PC-3 (cell line): Measurements from ENCODE around the gene TRABD. TPM values are rescaled to one million over a fixed set of nuclear protein-coding genes. Genes with fewer than 3 reads are reported as not detected.

ENCODE experiments used
- ATAC-seq: fragments of 200-7000 bp; cut with Tn5 transposase; 2 replicates; pipeline ENCODE4 v1.9.1; 2020; ENCODE audit warnings: mild to moderate bottlenecking, moderate library complexity
- BruUV-seq: library from RNA; stranded (reverse); fragments of 400-500 nt; replicated peaks from 2 replicates; lab custom pipeline; 2021; lab: Mats Ljungman, UMichigan
- CTCF ChIA-PET: fragments of 300-600 bp; sonication (Branson Sonifier 250); formaldehyde crosslinking; loops from one replicate; lab custom pipeline; 2022; ENCODE audit warnings: antibody characterized with exemption; lab: Charles Lee
- POLR2A ChIA-PET: fragments of 300-600 bp; sonication (Branson Sonifier 250); formaldehyde crosslinking; loops from one replicate; lab custom pipeline; 2022; ENCODE audit warnings: antibody characterized with exemption; ENCODE audit not compliant: unreplicated experiment; lab: Charles Lee
- DNase-seq: peaks from one replicate; pipeline ENCODE4 v3.0.0-alpha.2; 2015
- H2AFZ ChIP-seq: fragments of 300-600 bp; sonication (generic); 2 replicates; pipeline ENCODE4 v1.6.0; 2016; ENCODE audit warnings: antibody characterized with exemption, low read length
- H3F3A ChIP-seq: fragments of 300-600 bp; sonication (generic); one replicate; pipeline ENCODE4 v1.6.0; 2017; ENCODE audit warnings: antibody characterized with exemption, low read length, control low read depth, mild to moderate bottlenecking; ENCODE audit not compliant: unreplicated experiment
- H3K27ac ChIP-seq: fragments of 300-600 bp; sonication (generic); 2 replicates; pipeline ENCODE4 v1.5.1; 2016; ENCODE audit warnings: mild to moderate bottlenecking, low read length
- H3K27me3 ChIP-seq: fragments of 300-600 bp; sonication (generic); 2 replicates; pipeline ENCODE4 v1.6.1; 2016; ENCODE audit warnings: low read length, mixed read lengths
- H3K36me3 ChIP-seq: fragments of 300-600 bp; sonication (generic); 2 replicates; pipeline ENCODE4 v1.6.1; 2016; ENCODE audit warnings: low read depth, mixed run types, low read length, mixed read lengths
- H3K4me1 ChIP-seq: fragments of 300-600 bp; sonication (generic); 2 replicates; pipeline ENCODE4 v1.5.1; 2016; ENCODE audit warnings: low read length; ENCODE audit not compliant: insufficient read depth
- H3K4me2 ChIP-seq: fragments of 300-600 bp; sonication (generic); 2 replicates; pipeline ENCODE4 v1.6.0; 2016; ENCODE audit warnings: low read length
- H3K4me3 ChIP-seq: fragments of 300-600 bp; sonication (generic); 2 replicates; pipeline ENCODE4 v1.5.1; 2016; ENCODE audit warnings: mild to moderate bottlenecking, low read length, mixed read lengths
- H3K79me2 ChIP-seq: fragments of 300-600 bp; sonication (generic); 2 replicates; pipeline ENCODE4 v1.6.1; 2017; ENCODE audit warnings: low read length, mixed read lengths
- H3K9ac ChIP-seq: fragments of 300-600 bp; sonication (generic); 2 replicates; pipeline ENCODE4 v1.6.0; 2016; ENCODE audit warnings: mild to moderate bottlenecking, low read length
- H3K9me2 ChIP-seq: fragments of 300-600 bp; sonication (generic); replicated peaks from 2 replicates; pipeline ENCODE4 v1.6.1; 2016; ENCODE audit warnings: mixed run types, low read length, mixed read lengths
- H3K9me3 ChIP-seq: fragments of 300-600 bp; sonication (generic); 2 replicates; pipeline ENCODE4 v1.6.1; 2016; ENCODE audit warnings: low read length, mixed read lengths
- H4K20me1 ChIP-seq: fragments of 300-600 bp; sonication (generic); 2 replicates; pipeline ENCODE4 v1.6.1; 2016; ENCODE audit warnings: low read length, mixed read lengths
- EZH2 ChIP-seq: fragments of 300-600 bp; sonication (generic); IDR thresholded peaks from one replicate; pipeline ENCODE4 v1.6.1; 2017; ENCODE audit warnings: antibody characterized with exemption, mild to moderate bottlenecking, low read length; ENCODE audit not compliant: unreplicated experiment
- EZH2phosphoT487 ChIP-seq: fragments of 300-600 bp; sonication (generic); IDR thresholded peaks from 2 replicates; pipeline ENCODE4 v1.6.1; 2018; ENCODE audit warnings: mild to moderate bottlenecking, antibody characterized with exemption, low read length, borderline replicate concordance
- intact Hi-C: fragments of 100-400 bp; cut with micrococcal nuclease; formaldehyde crosslinking; loops from 2 replicates; pipeline ENCODE4 v1.9.0; 2023
- total RNA-seq: library from RNA; depleted of rRNA; stranded (reverse); fragments of >200 nt; gene quantifications from 2 replicates; pipeline ENCODE4 v1.2.3, GENCODE V29; 2014
- TF ChIP-seq, protein P1 (sequence below): fragments of 300-600 bp; sonication (generic); conservative IDR thresholded peaks from 2 replicates; pipeline ENCODE4 v1.5.1; 2017; ENCODE audit warnings: antibody characterized with exemption, low read depth, mild to moderate bottlenecking, low read length

The TRABD gene
- total RNA-seq, 1 experiment from 2014 or later = 53.4 TPM

- CTCF ChIA-PET = no interaction called here
Measured at GRCh38 chr22:50150161-50151129, 35.3 kb upstream of the TRABD start.

GRCh38 chr22:50151571-50152537 lies 33.9 kb upstream of the TRABD start:
- no peaks in the 10 kb centered on the region for H3K27me3 ChIP-seq
- DNase-seq (no peak), ATAC-seq (no peak)
- no peaks in the 10 kb centered on the region for H3K9me3 ChIP-seq
- TF ChIP-seq, protein P1, sequence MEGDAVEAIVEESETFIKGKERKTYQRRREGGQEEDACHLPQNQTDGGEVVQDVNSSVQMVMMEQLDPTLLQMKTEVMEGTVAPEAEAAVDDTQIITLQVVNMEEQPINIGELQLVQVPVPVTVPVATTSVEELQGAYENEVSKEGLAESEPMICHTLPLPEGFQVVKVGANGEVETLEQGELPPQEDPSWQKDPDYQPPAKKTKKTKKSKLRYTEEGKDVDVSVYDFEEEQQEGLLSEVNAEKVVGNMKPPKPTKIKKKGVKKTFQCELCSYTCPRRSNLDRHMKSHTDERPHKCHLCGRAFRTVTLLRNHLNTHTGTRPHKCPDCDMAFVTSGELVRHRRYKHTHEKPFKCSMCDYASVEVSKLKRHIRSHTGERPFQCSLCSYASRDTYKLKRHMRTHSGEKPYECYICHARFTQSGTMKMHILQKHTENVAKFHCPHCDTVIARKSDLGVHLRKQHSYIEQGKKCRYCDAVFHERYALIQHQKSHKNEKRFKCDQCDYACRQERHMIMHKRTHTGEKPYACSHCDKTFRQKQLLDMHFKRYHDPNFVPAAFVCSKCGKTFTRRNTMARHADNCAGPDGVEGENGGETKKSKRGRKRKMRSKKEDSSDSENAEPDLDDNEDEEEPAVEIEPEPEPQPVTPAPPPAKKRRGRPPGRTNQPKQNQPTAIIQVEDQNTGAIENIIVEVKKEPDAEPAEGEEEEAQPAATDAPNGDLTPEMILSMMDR = no peak
- TF ChIP-seq EZH2phosphoT487 (no peak), EZH2 (no peak)
- H3F3A ChIP-seq = no peaks in the 10 kb centered on the region
- CTCF ChIA-PET = no interaction called here
- intact Hi-C loops = no loop called here
- H3K27ac ChIP-seq = no peak overlapping the region
- BruUV-seq = no TSS peak
- H3K4me3 ChIP-seq = no peak overlapping the region
- no peaks in the 10 kb centered on the region for H3K9me2 ChIP-seq
- POLR2A ChIA-PET = no interaction called here
- H3K9ac ChIP-seq = no peak overlapping the region
- no peaks in the 10 kb centered on the region for H3K4me1 ChIP-seq
- H4K20me1 ChIP-seq = no peaks in the 10 kb centered on the region
- no peaks in the 10 kb centered on the region for H3K79me2 ChIP-seq
- H2AFZ ChIP-seq = no peak overlapping the region
- H3K4me2 ChIP-seq = no peak overlapping the region
- no peaks in the 10 kb centered on the region for H3K36me3 ChIP-seq

More at GRCh38 chr22:50150161-50151129, 35.3 kb upstream of the TRABD start:
- ATAC-seq = no peak
- Histone ChIP-seq H3F3A (no peaks in the 10 kb centered on the region), H3K4me2 (no peak overlapping the region), H3K9me3 (no peaks in the 10 kb centered on the region), H3K4me1 (no peaks in the 10 kb centered on the region), H3K36me3 (no peaks in the 10 kb centered on the region), H3K9ac (no peak overlapping the region), H3K9me2 (no peaks in the 10 kb centered on the region), H4K20me1 (no peaks in the 10 kb centered on the region), H3K27ac (no peak overlapping the region), H2AFZ (no peak overlapping the region), H3K4me3 (no peak overlapping the region), H3K27me3 (no peaks in the 10 kb centered on the region), H3K79me2 (no peaks in the 10 kb centered on the region)
- POLR2A ChIA-PET = no interaction called here
- no TSS peak for BruUV-seq
- no peak for DNase-seq
- TF ChIP-seq EZH2 (no peak), EZH2phosphoT487 (no peak)
- TF ChIP-seq, protein P1 = no peak
- intact Hi-C loops = no loop called here
